ENCODE data around the gene ASB3.
"Not testable (repeated sequence)": the region's sequence is repeated elsewhere in the genome, so short reads cannot be mapped to it uniquely, and the experiment has no call there.

ASB3 gene

DNA sequence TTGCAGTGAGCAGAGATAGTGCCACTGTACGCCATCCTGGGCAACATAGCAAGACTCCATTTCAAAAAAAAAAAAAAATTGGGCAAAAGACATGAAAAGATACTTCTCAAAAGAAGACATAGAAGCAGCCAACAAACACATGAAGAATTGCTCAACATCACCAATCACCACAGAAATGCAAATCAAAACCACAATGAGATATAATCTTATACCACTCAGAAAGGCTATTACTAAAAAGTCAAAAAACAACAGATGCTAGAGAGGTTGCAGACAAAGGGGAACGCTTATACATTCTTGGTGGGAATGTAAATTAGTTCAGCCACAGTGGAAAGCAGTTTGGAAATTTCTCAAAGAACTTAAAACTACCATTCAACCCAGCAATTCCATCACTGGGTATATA is 62.2 kb downstream of the ASB3 start:
- H3K9me3 ChIP-seq (ENCODE audit: control insufficient read depth, insufficient read depth, low read length): no peaks in the 10 kb centered on the region
- no peak overlapping the region for H3K9ac ChIP-seq (ENCODE audit: low read depth, low read length)
- H3K4me1 ChIP-seq (ENCODE audit: control insufficient read depth, insufficient read depth, low read length): peaks cover 6% of the 10 kb centered on the region
- H3K36me3 ChIP-seq (ENCODE audit: control insufficient read depth, insufficient read depth, low read length): no peaks in the 10 kb centered on the region
- no peak overlapping the region for H3K4me3 ChIP-seq (ENCODE audit: low read depth, low read length)
- no peaks in the 10 kb centered on the region for H3K27me3 ChIP-seq (ENCODE audit: control insufficient read depth, insufficient read depth, low read length)

DNA sequence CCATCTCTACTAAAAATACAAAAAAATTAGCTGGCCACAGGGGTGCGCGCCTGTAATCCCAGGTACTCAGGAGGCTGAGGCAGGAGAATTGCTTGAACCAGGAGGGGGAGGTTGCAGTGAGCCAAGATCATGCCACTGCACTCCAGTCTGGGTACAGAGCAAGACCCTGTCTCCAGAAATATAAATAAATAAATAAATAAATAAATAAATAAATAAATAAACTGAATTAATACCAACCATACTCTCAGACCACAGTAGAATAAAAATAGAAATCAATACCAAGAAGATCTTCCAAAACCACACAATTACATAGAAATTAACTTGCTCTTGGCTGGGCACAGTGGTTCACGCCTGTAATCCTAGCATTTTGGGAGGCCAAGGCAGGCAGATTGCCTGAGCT is 65.8 kb downstream of the ASB3 start:
- H3K4me3 ChIP-seq (ENCODE audit: low read depth, low read length); H3K36me3 ChIP-seq (ENCODE audit: control insufficient read depth, insufficient read depth, low read length); H3K9me3 ChIP-seq (ENCODE audit: control insufficient read depth, insufficient read depth, low read length); H3K9ac ChIP-seq (ENCODE audit: low read depth, low read length); H3K27me3 ChIP-seq (ENCODE audit: control insufficient read depth, insufficient read depth, low read length); H3K4me1 ChIP-seq (ENCODE audit: control insufficient read depth, insufficient read depth, low read length): not testable (repeated sequence)

DNA sequence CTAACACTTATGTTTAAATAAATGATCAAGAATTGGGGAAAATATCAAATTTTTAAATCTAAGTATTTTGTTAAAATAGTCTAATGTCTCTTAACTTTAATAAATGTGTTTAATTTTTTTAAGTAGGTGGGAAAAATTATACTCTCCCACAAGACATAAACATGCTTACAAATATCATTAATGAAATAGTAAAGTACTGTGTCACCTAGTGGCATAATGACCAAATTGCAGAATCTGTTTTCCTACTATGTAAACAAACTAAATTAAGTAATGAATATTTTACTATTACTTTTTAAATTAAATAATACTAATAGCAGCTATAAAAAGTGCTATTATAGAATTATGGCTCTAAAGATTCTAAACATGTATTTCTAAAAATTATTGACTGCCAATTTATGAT is 71.2 kb downstream of the ASB3 start:
- no peaks in the 10 kb centered on the region for H3K27me3 ChIP-seq (ENCODE audit: control insufficient read depth, insufficient read depth, low read length)
- no peaks in the 10 kb centered on the region for H3K4me1 ChIP-seq (ENCODE audit: control insufficient read depth, insufficient read depth, low read length)
- H3K36me3 ChIP-seq (ENCODE audit: control insufficient read depth, insufficient read depth, low read length): no peaks in the 10 kb centered on the region
- H3K9me3 ChIP-seq (ENCODE audit: control insufficient read depth, insufficient read depth, low read length): no peaks in the 10 kb centered on the region
- no peak overlapping the region for H3K4me3 ChIP-seq (ENCODE audit: low read depth, low read length)
- no peak overlapping the region for H3K9ac ChIP-seq (ENCODE audit: low read depth, low read length)

DNA sequence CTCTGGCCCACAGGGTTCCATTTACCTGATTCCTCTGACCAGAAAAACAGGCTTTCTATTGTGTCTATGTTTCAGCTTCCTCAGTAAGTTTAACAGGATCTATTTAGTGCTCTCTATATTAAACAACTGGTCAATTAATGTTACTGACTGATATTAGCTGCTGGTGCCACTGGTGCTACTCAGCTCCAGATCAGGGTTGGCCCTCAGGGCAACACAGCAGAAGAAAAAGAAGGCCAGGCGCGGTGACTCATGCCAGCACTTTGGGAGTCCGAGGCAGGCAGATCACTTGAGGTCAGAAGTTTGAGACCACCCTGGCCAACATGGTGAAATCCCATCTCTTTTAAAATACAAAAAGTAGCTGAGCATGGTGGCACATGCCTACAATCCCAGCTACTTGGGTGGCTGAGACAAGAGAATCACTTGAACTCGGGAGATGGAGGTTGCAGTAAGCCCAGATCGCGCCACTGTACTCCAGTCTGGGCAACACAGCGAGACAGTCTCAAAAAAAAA is 75.4 kb downstream of the ASB3 start:
- Histone ChIP-seq H3K9ac (ENCODE audit: low read depth, low read length) (no peak overlapping the region), H3K9me3 (ENCODE audit: control insufficient read depth, insufficient read depth, low read length) (peaks cover 12% of the 10 kb centered on the region), H3K36me3 (ENCODE audit: control insufficient read depth, insufficient read depth, low read length) (no peaks in the 10 kb centered on the region), H3K4me1 (ENCODE audit: control insufficient read depth, insufficient read depth, low read length) (no peaks in the 10 kb centered on the region), H3K4me3 (ENCODE audit: low read depth, low read length) (no peak overlapping the region), H3K27me3 (ENCODE audit: control insufficient read depth, insufficient read depth, low read length) (no peaks in the 10 kb centered on the region)

DNA sequence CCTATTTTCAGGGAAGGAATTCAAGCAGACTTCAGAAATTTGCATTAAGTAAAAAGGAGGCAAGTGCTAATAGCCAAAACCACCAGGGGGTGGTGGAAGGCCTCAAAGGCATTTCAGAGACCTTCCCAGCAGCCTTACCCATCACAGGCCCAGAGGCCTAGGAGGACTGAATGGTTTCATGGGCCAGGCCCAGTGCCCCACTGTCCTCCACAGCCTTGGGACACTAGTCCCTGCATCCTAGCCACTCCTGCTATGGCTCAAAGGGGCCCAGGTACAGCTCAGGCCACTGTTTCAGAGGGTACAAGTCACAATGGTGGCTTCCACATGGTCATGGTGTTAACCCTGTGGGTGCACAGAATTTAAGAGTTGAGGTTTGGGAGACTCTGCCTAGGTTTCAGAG is 77.8 kb downstream of the ASB3 start:
- H3K4me1 ChIP-seq (ENCODE audit: control insufficient read depth, insufficient read depth, low read length): no peaks in the 10 kb centered on the region
- no peaks in the 10 kb centered on the region for H3K27me3 ChIP-seq (ENCODE audit: control insufficient read depth, insufficient read depth, low read length)
- no peaks in the 10 kb centered on the region for H3K36me3 ChIP-seq (ENCODE audit: control insufficient read depth, insufficient read depth, low read length)
- H3K9me3 ChIP-seq (ENCODE audit: control insufficient read depth, insufficient read depth, low read length): peaks cover 12% of the 10 kb centered on the region
- no peak overlapping the region for H3K4me3 ChIP-seq (ENCODE audit: low read depth, low read length)
- H3K9ac ChIP-seq (ENCODE audit: low read depth, low read length): no peak overlapping the region

DNA sequence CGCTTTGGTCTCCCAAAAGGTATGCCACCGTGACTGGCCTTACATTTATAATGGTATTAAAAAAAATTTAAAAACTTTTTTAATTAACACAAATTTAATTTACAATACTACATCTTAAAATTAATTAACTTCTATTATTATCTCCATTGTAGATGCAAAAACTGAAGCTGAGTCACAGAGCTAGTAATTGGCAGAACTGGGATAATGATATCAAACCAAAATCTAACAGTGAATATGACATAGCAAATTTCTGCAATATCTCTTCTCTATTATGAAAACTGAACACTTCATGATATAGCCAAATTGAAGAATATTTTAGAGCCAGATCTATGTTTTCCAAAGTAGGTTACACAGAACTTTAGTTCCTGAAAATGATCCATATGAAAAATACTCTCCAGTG is 85.5 kb downstream of the ASB3 start:
- no peaks in the 10 kb centered on the region for H3K4me1 ChIP-seq (ENCODE audit: control insufficient read depth, insufficient read depth, low read length)
- H3K4me3 ChIP-seq (ENCODE audit: low read depth, low read length): no peak overlapping the region
- no peaks in the 10 kb centered on the region for H3K27me3 ChIP-seq (ENCODE audit: control insufficient read depth, insufficient read depth, low read length)
- no peaks in the 10 kb centered on the region for H3K36me3 ChIP-seq (ENCODE audit: control insufficient read depth, insufficient read depth, low read length)
- H3K9ac ChIP-seq (ENCODE audit: low read depth, low read length): no peak overlapping the region
- no peaks in the 10 kb centered on the region for H3K9me3 ChIP-seq (ENCODE audit: control insufficient read depth, insufficient read depth, low read length)

DNA sequence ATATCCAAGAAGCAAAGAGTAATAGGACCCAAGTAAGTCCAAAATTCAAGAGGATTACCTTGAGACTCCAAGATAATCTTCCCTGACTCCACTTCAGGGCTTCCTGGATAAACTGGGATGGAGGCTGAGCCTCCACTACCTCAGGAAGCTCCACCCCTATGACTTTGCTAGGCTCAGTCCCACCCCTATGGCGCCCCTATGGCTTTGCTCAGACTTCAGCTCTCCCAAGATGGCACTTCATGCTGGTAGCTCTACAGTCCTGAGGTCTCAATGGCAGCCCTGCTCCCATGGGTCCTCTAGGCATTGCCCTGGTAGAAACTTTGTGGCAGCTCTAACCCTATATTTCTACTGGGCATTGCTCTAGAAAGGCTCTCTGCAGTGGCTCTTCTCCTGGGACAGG is 89.1 kb downstream of the ASB3 start:
- Histone ChIP-seq H3K9ac (ENCODE audit: low read depth, low read length) (no peak overlapping the region), H3K36me3 (ENCODE audit: control insufficient read depth, insufficient read depth, low read length) (no peaks in the 10 kb centered on the region), H3K27me3 (ENCODE audit: control insufficient read depth, insufficient read depth, low read length) (no peaks in the 10 kb centered on the region), H3K4me3 (ENCODE audit: low read depth, low read length) (no peak overlapping the region), H3K9me3 (ENCODE audit: control insufficient read depth, insufficient read depth, low read length) (no peaks in the 10 kb centered on the region), H3K4me1 (ENCODE audit: control insufficient read depth, insufficient read depth, low read length) (no peaks in the 10 kb centered on the region)

DNA sequence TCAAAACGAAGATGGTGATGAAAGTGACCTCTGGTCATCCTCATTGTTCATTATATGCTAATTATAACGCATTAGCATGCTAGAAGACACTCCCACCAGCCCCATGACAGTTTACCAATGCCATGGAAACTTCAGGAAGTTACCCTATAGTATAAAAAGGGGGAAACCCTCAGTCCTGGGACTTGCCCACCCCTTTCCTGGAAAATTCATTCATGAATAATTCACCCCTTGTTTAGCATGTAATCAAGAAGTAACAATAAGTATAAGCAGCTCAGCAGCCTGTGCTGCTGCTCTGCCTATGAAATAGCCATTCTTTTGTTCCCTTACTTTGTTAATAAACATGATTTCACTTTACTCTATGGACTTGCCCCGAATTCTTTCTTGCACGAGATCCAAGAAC is 89.7 kb downstream of the ASB3 start:
- Histone ChIP-seq H3K4me1 (ENCODE audit: control insufficient read depth, insufficient read depth, low read length) (no peaks in the 10 kb centered on the region), H3K27me3 (ENCODE audit: control insufficient read depth, insufficient read depth, low read length) (no peaks in the 10 kb centered on the region), H3K4me3 (ENCODE audit: low read depth, low read length) (no peak overlapping the region), H3K36me3 (ENCODE audit: control insufficient read depth, insufficient read depth, low read length) (no peaks in the 10 kb centered on the region), H3K9ac (ENCODE audit: low read depth, low read length) (no peak overlapping the region), H3K9me3 (ENCODE audit: control insufficient read depth, insufficient read depth, low read length) (no peaks in the 10 kb centered on the region)

DNA sequence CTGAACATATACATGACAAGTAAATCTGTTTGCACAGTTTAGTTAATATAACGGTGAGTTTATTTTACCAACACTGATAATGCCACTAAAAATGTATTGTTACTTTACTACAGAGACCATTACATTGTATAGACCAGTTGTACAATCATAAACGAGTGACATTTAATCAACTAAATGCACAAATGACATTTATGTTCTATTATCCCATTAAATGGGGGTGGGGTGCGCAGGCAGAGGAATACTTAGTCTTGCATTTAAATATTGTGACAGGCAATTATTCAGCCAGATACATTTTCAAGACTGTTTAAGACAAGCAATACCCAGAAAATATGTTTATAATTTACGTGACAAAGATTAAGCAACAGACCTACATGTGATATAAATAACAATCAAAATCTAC is 91.2 kb downstream of the ASB3 start:
- no peaks in the 10 kb centered on the region for H3K27me3 ChIP-seq (ENCODE audit: control insufficient read depth, insufficient read depth, low read length)
- H3K9ac ChIP-seq (ENCODE audit: low read depth, low read length): no peak overlapping the region
- H3K9me3 ChIP-seq (ENCODE audit: control insufficient read depth, insufficient read depth, low read length): no peaks in the 10 kb centered on the region
- H3K4me3 ChIP-seq (ENCODE audit: low read depth, low read length): no peak overlapping the region
- no peaks in the 10 kb centered on the region for H3K4me1 ChIP-seq (ENCODE audit: control insufficient read depth, insufficient read depth, low read length)
- no peaks in the 10 kb centered on the region for H3K36me3 ChIP-seq (ENCODE audit: control insufficient read depth, insufficient read depth, low read length)

DNA sequence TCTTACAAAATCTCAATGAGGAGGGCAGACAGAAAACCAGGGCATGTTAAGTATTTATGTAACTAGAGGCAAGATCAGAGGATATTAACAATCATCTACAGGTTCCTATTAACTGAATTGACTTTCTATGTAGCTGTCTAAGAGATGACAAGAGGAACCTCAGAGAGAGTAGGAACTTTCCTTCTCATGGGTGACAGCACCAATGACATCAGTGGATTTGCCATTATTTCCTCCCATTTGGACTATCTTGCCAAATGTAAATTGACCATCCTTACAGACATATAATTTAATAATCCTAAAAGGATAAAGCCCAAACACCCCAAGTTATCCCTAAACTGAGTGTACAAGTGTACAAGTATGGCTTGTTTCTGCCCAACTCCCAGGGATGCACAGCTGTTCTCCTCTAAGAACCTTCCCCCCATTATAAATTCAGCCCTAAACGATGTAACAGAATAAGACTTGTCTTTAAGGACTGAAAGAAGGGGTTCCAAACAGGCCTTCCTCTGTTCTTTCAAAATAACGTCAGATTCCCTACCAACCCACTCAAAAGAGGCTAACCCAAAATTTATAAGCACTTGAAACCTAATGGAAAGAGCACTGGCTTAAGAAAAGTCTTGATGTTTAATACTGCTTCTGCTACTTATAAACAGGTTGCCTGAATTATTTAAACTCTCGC is 92.5 kb downstream of the ASB3 start:
- H3K27me3 ChIP-seq (ENCODE audit: control insufficient read depth, insufficient read depth, low read length): no peaks in the 10 kb centered on the region
- H3K9ac ChIP-seq (ENCODE audit: low read depth, low read length): no peak overlapping the region
- H3K9me3 ChIP-seq (ENCODE audit: control insufficient read depth, insufficient read depth, low read length): no peaks in the 10 kb centered on the region
- H3K4me1 ChIP-seq (ENCODE audit: control insufficient read depth, insufficient read depth, low read length): no peaks in the 10 kb centered on the region
- no peaks in the 10 kb centered on the region for H3K36me3 ChIP-seq (ENCODE audit: control insufficient read depth, insufficient read depth, low read length)
- H3K4me3 ChIP-seq (ENCODE audit: low read depth, low read length): no peak overlapping the region

DNA sequence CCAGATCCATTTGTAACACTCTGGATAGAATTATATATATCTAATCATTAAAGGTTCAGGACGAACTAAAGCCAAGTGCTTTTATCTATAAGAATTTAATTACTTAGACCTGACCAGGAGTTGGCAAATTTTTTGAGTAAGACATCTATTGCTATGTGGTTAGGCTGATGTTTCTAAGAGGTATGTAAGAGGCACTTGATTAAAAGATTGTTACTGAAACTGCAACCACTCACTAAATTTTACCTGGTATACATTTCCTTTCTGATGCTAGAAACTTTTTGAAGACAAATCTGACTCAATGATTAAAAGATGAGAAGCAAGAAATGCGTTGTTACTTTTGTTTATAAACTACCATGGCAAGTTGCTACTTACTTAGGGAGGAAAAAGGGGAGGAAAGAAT is 95.9 kb downstream of the ASB3 start:
- H3K9me3 ChIP-seq (ENCODE audit: control insufficient read depth, insufficient read depth, low read length): no peaks in the 10 kb centered on the region
- H3K36me3 ChIP-seq (ENCODE audit: control insufficient read depth, insufficient read depth, low read length): no peaks in the 10 kb centered on the region
- H3K9ac ChIP-seq (ENCODE audit: low read depth, low read length): no peak overlapping the region
- no peaks in the 10 kb centered on the region for H3K4me1 ChIP-seq (ENCODE audit: control insufficient read depth, insufficient read depth, low read length)
- no peak overlapping the region for H3K4me3 ChIP-seq (ENCODE audit: low read depth, low read length)
- H3K27me3 ChIP-seq (ENCODE audit: control insufficient read depth, insufficient read depth, low read length): no peaks in the 10 kb centered on the region

DNA sequence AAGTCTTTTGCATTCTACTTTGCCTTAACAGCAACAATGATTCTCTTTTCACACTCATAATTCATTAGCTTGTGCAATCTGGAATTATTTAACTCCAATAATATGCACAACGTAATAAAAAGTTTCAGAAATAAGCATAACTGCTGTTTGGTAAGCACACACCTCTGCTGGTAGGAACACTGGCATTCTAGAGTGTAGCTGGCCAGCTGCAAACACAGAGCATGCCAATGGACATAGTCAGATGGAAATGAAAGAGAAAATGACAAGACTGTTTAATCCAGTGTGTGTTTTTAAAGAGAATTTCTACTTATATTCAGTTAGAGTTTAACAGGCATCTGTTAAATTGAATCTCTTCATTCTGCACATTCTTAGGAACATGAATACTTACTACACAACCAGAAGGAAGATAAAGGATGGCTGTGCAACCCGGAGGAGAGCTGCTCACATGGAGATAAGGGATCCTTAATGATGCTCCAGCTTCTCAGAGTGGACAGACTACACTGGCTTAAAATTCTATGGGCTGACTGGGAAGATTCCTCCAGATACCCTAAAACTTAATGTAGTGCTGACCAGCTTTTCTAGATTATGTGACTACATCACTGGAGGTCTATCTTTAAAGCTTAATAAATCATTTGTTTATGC is 113.8 kb downstream of the ASB3 start:
- H3K36me3 ChIP-seq (ENCODE audit: control insufficient read depth, insufficient read depth, low read length): no peaks in the 10 kb centered on the region
- H3K27me3 ChIP-seq (ENCODE audit: control insufficient read depth, insufficient read depth, low read length): no peaks in the 10 kb centered on the region
- H3K9me3 ChIP-seq (ENCODE audit: control insufficient read depth, insufficient read depth, low read length): no peaks in the 10 kb centered on the region
- H3K4me3 ChIP-seq (ENCODE audit: low read depth, low read length): no peak overlapping the region
- H3K4me1 ChIP-seq (ENCODE audit: control insufficient read depth, insufficient read depth, low read length): no peaks in the 10 kb centered on the region
- H3K9ac ChIP-seq (ENCODE audit: low read depth, low read length): no peak overlapping the region

Data from iPS-15b (cell line).